ENCODE results near the gene HOXC4. TPM values are rescaled to one million over a fixed set of nuclear protein-coding genes. Genes with fewer than 3 reads are reported as not detected.

HOXC4 gene
- total RNA-seq, 3 donors from 2014 or later, result 2.3 TPM; not detected in 2

Small RNA genes lying within 50 kb of the gene (microRNA-seq; reads per million reads assigned to microRNA genes)
- gene MIR615, result 3.0 reads per million, percentile 14 among the genes with 10 or more reads in this experiment

Other genes starting within 250 kb of the HOXC4 start
- gene HOXC13, start 115.0 kb upstream of the HOXC4 start, total RNA-seq, result not detected
- gene HOXC12, start 98.9 kb upstream of the HOXC4 start, total RNA-seq, result not detected
- gene HOXC11, start 80.7 kb upstream of the HOXC4 start, total RNA-seq, result not detected
- gene HOTAIR, start 78.9 kb upstream of the HOXC4 start, total RNA-seq, result not detected
- not detected for gene HOXC10, start 68.7 kb upstream of the HOXC4 start, total RNA-seq
- gene HOXC9, start 53.7 kb upstream of the HOXC4 start, total RNA-seq, result not detected
- not detected for gene HOXC8, start 44.9 kb upstream of the HOXC4 start, total RNA-seq
- under 1 TPM in 2 of 3 donors, not detected in 1; 0.22 to 0.32 TPM for gene HOXC6, start 25.4 kb upstream of the HOXC4 start, total RNA-seq
- gene HOXC5, start 20.8 kb upstream of the HOXC4 start, total RNA-seq, result not detected
- gene SMUG1, start 135.2 kb downstream of the HOXC4 start, total RNA-seq, result 10 to 100 TPM; 26.2 to 39.4 (median 28.9) TPM
- gene CBX5, start 226.3 kb downstream of the HOXC4 start, total RNA-seq, result 10 to 100 TPM; 37.1 to 56.9 (median 50.5) TPM
- gene HNRNPA1, start 226.9 kb downstream of the HOXC4 start, total RNA-seq, result 100 to 1,000 TPM; 580 to 894 (median 610) TPM
- gene NFE2, start 247.2 kb downstream of the HOXC4 start, total RNA-seq, result under 1 TPM in 2 of 3 donors, not detected in 1; 0.25 to 0.31 TPM